ENCODE measurements around the gene OGFR.

Gene OGFR

DNA sequence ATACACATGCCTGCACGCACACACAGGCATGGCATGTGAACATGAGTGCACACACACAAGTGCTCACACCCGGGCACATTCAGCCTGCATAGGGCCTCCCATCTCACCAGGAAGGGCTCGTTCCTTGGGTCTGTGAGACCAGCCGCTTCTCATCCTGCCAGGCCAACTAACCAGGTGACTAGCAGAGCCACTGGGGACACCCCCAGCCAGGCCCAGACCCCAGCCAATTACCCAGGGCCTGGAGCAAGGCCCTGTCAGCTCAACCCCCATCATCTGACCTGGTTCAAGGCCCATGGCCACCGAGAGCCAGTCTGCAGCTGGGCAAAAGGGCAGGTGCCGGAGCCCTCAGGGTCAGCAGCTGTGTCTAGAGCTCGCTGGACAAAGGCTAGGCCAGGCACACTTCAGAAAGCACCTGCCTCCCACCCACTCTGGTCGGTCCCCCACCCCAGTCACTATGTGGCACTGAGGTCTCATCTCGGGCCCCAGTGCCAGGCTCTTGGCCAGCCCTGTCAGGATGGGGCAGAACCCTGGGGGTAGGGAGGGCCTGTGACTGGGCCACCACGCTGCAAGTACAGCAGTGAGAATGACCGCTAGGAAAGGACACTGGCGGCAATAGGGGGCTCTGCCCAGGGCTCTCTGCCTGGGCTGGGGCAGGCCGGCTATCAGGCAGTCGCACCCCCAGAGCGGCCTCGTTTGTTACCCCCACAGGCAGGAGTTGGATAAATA, 35.1 kb upstream of the OGFR start:
- DNase-seq (ENCODE audit: low spot score) = no peak

- no peak for DNase-seq (ENCODE audit: low spot score)
These were observed 34.3 kb upstream of the OGFR start for GRCh38 chr20:62770111-62770910.

- DNase-seq (ENCODE audit: low spot score) = no peak
These were observed 33.7 kb upstream of the OGFR start for GRCh38 chr20:62770916-62771315.

DNA sequence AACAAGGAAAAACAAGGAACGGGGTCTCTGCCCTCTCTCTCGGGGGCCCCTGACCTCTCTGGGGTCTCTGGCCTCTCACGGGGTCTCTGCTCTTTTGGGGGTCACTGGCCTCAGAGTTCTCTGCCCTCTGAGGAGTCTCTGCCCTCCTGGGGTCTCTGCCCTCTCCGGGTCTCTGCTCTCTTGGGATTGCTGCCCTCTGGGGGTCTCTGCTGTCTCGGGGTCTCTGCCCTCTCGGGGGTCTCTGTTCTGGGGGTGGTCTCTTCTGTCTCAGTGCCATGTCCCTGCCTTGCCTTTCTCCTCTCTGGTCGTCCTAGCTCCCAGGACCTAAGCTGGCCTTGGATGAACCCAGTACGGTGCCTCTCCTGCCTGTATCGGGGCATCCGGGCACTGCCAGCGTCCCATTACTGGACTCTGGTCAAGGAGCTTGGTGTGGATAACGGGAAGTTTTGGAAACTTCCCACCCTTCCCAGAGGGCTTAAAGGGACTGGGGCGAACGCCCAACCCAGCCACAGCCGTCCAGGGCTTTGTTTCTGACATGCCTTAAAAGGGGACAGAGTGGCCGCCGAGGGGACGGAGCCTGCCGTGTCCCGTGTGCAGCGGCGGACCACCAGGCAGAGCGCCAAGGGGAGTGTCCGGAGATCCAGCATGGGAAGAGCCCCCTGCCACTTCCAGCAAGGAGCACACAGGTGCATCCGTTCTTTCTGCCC, 33.1 kb upstream of the OGFR start:
- DNase-seq (ENCODE audit: low spot score) = no peak

DNA sequence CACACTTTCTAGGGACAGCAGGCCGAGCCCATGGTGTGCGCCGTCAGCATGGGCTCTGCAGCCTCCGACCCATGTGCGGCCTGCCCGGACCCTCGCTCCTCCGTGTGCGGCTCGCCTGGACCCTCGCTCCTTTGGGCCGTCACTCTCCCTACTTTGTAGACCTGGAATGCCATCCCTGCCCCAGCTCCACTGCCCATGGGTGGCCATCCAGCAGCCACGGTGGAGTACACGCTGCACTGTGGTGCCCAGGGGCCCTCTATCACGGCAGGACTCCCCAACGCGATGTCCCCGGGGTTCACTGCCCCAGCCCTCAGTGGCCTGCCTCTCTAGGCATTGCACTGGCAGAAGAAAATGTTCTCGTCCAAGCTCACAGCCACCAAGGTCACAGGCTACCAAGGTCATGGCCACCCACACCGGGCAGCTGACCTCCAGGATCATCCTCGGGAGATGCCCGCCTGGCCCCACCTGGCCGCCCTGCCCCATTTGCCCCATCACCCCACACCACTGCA, 32.5 kb upstream of the OGFR start:
- DNase-seq (ENCODE audit: low spot score) = no peak

DNA sequence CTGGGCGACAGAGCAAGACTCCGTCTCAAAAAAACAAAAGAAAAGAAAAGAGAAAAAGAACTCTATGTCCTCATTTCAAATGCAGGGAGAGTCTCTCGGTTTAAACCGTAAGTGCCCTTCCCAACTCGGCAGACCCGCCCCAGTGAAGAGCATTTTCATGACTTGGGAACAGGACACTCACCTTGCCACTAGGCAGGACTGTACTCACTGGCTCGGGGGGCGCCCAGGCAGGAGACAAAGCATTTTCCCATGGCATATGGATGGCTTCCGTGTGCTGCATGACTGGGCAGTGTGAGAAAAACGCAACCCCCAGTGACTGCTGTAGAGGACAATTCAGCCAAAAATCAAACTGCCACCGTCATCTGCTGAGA, 32.0 kb upstream of the OGFR start:
- no peak for DNase-seq (ENCODE audit: low spot score)

DNA sequence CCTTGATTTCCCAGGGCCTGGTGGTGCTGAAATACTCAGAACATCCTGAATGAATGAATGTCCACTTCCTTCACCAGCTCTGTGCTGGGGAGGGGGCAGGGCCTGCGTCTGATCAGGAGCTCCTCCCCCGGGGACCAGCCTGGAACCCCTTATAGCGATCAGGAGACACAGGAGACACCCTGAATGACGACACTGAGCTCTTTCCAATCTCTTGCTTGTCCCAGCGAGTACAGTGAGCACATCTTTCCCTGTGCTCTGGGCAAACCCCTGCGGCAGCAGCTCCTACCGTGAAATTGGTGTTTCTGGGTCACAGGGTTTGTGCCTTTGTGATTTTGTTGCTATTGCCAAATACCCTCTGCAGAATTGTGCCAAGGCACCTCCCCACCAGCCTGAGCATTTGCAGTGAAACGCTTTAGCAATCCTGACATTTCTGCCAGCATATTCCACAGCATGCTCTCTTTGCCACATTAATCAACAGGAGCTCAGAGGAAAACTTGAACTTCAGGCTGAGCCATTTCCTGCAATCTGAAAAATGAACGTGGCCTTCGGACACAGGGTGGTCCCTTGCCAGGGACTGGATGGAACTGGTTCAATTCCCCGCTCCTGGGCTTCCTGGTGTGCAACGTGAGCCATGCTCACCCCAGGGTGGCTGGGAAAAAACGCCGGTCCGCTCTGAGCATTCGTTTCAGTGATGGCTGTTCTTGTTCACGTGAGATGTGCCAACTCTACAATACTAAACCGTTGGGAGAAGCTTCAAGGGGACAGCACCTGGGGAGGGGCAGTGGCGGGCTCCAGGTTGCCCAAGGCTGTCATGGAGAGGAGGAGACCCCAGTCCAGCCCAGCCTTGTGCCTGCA, 31.4 kb upstream of the OGFR start:
- no peak for DNase-seq (ENCODE audit: low spot score)

GRCh38 chr20:62773845-62774714, 30.6 kb upstream of the OGFR start:
- DNase-seq (ENCODE audit: low spot score) = no peak

DNA sequence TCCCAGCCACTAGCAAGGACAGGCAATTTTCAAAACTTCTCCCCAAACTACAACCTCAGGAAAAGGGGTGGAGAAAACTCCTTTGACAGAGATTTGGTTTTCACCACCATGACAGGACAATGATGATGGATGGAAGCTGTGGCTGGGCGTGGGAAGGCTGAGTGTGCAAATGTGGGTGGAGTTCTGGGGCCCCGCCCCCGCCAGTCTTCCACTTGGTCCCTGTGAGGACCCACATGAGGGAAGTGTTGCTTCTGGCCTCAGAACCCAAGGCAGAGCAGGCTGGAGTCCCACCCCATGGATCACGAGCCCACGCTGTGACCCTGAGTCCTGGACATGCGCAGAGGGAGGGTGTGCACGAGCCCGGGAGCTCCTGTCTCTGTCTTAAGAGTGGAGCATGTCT, 29.9 kb upstream of the OGFR start:
- DNase-seq (ENCODE audit: low spot score) = no peak

DNA sequence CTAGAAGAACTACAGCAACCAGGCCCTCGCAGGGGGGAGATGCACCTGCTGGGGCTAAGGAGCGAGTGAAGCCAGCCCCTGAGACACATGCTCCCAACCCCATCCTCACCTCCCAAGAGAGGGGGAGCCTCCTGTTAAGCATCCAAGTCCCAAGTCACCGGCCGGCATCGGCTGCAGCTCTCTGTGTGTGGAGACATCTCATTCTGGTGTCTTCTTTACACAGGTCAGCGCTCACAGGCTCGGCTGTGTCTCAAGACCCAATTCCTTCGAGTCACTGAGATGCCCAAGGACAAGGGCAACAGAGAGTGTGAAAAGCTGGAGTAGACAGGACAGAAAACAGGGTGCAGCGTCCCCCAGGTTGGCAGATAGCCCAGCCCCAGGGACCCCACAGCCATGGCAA, 29.4 kb upstream of the OGFR start:
- DNase-seq (ENCODE audit: low spot score) = no peak

- no peak for DNase-seq (ENCODE audit: low spot score)
These were observed 28.5 kb upstream of the OGFR start for GRCh38 chr20:62776035-62776691.

- peak; percentile 77 for DNase-seq (ENCODE audit: low spot score)
These were observed 27.7 kb upstream of the OGFR start for GRCh38 chr20:62776692-62777527.

GRCh38 chr20:62777528-62777830, 27.2 kb upstream of the OGFR start:
- DNase-seq (ENCODE audit: low spot score) = no peak

DNA sequence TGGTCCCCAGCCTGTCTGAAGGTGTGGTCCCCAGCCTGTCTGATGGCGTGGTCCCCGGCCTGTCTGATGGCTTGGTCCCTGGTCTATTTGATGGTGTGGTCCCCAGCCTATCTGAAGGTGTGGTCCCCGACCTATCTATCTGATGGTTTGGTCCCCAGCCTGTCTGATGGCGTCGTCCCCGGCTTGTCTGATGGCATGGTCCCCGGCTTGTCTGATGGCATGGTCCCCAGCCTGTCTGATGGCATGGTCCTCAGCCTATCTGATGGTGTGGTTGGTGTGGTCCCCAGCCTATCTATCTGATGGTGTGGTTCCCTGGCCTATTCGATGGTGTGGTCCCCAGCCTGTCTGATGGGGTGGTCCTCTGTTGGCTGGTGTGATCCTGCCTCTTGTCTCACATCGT, 26.6 kb upstream of the OGFR start:
- no peak for DNase-seq (ENCODE audit: low spot score)

DNA sequence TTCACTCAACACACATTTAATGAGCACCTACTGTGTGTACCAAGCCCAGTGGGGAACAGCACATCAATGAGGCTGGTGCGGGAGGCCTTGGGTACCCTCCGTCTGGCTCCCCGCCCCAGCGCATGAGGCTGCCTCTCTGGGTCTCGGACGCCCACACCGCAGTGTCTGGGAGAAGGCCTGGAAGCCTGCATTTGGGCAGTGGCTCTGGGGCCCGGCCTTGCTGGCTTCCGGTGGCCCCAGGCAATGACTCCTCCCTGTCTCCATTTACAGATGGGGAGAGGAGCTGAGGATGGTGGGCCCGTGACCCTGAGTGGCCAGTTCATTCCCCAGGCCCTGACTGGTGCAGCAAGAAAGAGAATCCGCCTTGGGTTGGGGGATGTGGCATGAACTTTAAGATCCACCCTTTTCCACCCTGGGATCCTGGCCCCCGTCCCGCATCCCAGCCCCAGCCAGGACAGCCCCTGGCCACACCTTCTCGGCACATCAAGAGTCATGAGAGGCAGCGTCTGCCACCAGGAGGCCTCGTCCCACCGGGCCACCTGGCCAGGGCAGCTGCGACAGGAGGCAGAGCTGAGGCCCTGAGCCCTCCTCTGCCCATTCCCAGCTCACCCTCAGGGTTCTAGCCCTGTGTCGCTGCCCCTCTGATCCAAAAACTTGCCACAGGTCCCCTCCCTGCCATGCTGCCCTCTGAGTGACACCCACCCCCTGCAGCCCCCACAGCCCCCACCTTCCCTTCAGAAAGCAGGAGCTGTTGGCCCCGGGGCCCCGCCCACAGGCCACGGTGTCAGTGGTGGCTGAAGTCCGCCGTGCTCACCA, 25.8 kb upstream of the OGFR start:
- no peak for DNase-seq (ENCODE audit: low spot score)

DNA sequence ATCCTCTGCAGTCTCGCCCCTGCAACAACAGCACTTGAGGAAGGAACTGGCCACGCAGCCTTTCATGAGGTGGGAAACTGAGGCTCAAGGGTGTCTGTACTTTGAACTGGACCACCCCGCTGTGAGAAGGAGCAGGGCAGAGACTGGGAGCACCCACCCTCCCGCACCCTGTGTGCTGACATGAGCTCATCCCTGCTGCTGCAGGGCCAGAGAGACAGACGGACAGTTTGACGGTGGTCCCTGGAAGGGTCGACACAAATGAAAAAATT, 25.3 kb upstream of the OGFR start:
- DNase-seq (ENCODE audit: low spot score) = no peak

DNA sequence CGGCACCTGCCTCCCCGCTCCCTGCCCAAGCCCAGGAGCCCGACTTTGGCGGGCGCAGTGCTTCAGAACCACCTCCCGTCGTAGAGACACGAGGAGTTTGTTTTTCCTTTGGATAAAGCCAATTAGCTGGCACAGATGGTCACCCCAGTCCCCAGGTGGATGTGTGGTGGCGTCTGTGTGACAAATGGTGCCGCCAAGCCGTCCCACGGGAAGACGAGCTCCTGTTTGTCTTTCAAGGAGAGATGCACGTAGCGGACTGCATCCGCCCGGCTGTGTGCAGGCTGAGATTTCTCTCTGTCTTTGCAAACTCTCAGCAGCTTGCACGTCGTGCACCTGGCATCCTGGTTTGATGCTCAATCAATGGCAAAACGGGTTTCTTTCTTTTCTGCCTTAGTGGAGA, 24.4 kb upstream of the OGFR start:
- DNase-seq (ENCODE audit: low spot score) = no peak

DNA sequence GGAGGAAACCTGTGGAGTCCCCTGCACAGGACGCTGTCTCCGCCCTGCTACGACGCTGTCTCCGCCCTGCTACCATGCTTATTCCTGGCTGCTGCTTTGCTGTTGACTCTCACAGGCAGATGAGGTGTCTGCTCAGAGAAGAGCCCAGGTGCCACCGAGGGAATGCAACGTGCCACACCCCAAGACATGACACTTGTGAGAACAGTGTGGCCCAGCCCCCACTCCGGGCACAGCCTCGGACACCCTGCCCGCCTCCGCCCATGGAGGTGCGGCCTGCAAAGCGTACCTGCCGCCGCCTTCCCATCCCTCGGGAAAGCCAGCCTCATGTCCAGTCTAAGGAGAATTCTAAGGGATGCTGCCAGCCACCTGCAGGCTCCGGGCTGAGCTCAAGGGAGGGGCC, 23.9 kb upstream of the OGFR start:
- DNase-seq (ENCODE audit: low spot score) = no peak
